ENCODE measurements around the gene ENOPH1.

- TF ChIP-seq POLR2AphosphoS5 (IDR thresholded peaks at IDR 0.05; ENCODE audit: insufficient read depth in 1 of 2, low read depth in 1 of 2) (no peak), POLR2A (IDR thresholded peaks at IDR 0.05) (no peak)
Observed at GRCh38 chr4:82469791-82470345, 39.5 kb downstream of the ENOPH1 start.
